Measurements from ENCODE around the gene SETX. TPM values are rescaled to one million over a fixed set of nuclear protein-coding genes. Genes with fewer than 3 reads are reported as not detected.

SETX gene
- total RNA-seq, 2 donors from 2014 or later, result 25.8 to 36.8 TPM

DNA sequence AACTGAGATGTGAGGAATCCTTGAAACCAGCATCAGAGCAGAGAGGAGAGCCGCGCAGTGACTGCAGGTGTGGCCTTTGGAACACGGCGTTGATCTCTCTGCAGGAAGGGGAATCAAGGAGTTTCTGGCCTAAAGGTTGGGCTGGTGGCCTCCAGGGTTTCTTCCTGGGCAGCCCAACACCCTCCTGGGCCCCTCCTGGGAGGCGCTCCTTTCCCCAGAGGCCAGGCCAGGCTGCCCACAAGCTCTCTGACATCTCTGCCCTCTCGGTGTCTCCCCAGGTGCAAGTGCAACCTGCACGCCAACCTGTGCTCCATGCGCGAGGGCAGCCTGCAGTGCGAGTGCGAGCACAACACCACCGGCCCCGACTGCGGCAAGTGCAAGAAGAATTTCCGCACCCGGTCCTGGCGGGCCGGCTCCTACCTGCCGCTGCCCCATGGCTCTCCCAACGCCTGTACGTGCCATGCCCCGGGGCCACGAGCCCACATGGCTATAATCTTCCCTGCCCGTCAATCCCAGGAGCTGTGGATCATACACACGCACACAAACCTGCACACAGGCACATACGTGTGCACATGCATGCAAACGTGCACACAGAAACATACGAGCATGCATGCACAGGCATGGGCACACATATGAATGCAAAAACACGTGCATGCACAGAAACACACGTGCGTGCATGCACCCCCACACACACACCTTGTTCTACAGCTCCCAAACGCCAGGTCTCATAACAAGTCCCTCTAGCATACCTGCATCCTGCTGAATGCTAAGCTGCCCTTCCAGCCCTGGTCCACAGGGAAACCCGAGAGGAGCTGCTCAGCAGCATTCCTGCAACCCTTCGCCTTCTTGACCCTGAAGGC is 128.0 kb downstream of the SETX start:
- DNase-seq, result no peak
- no peak overlapping the region for H3K27ac ChIP-seq
- no peaks in the 10 kb centered on the region for H3K36me3 ChIP-seq
- no peak overlapping the region for H3K4me3 ChIP-seq
- TF ChIP-seq, protein P1, sequence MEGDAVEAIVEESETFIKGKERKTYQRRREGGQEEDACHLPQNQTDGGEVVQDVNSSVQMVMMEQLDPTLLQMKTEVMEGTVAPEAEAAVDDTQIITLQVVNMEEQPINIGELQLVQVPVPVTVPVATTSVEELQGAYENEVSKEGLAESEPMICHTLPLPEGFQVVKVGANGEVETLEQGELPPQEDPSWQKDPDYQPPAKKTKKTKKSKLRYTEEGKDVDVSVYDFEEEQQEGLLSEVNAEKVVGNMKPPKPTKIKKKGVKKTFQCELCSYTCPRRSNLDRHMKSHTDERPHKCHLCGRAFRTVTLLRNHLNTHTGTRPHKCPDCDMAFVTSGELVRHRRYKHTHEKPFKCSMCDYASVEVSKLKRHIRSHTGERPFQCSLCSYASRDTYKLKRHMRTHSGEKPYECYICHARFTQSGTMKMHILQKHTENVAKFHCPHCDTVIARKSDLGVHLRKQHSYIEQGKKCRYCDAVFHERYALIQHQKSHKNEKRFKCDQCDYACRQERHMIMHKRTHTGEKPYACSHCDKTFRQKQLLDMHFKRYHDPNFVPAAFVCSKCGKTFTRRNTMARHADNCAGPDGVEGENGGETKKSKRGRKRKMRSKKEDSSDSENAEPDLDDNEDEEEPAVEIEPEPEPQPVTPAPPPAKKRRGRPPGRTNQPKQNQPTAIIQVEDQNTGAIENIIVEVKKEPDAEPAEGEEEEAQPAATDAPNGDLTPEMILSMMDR (IDR thresholded peaks at IDR 0.05), result no peak
- no peaks in the 10 kb centered on the region for H3K4me1 ChIP-seq
- intact Hi-C loops (cut with DNase I), result no loop called here
- H3K27me3 ChIP-seq, result peaks cover 3% of the 10 kb centered on the region
- H3K9me3 ChIP-seq, result no peaks in the 10 kb centered on the region
- no peak overlapping the region for H3K9ac ChIP-seq (ENCODE audit: low read depth in 2 of 2, low read length in 2 of 2)

DNA sequence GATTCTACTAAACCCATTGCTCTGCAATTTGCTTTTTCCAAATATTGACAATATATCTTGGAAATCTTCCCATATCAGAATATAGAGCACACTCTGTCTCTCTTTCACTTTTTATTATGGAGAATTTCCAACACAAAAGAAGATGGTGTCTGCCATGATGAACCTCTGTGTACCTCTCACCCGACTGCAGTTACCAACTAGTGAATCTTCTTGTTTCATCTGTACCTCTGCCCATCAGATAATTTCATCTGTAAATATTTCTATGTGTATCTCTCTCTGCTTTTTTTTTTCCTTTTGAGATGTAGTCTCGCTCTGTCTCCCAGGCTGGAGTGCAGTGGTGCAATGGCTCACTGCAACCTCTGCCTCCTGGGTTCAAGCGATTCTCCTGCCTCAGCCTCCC is 130.1 kb downstream of the SETX start:
- DNase-seq, result no peak
- Histone ChIP-seq H3K4me3 (no peak overlapping the region), H3K9me3 (no peaks in the 10 kb centered on the region), H3K9ac (ENCODE audit: low read depth in 2 of 2, low read length in 2 of 2) (no peak overlapping the region), H3K36me3 (no peaks in the 10 kb centered on the region), H3K27ac (no peak overlapping the region), H3K4me1 (no peaks in the 10 kb centered on the region), H3K27me3 (peaks cover 3% of the 10 kb centered on the region)
- intact Hi-C loops (cut with DNase I), result no loop called here
- TF ChIP-seq, protein P1 (IDR thresholded peaks at IDR 0.05), result no peak

DNA sequence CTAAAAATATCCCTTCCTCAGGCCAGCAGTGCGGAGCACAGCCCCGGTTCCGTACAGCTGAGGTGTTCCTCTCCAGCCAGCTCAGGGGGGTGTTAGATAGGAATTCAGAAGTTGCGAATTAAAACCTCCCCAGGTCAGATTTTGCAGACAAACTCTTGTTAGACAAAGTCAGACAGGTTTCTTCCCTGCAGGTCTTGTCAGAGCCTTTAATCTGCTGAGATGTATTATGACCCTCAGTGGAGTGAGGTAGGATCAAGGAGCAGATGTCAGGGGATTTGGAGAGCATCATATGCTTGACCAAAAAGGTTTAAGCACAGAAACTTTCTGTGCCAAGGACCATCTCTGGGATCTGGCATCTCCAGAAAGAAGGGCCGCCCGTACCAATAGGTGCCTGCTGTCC is 132.8 kb downstream of the SETX start:
- Histone ChIP-seq H3K36me3 (no peaks in the 10 kb centered on the region), H3K27ac (no peak overlapping the region), H3K4me1 (no peaks in the 10 kb centered on the region), H3K27me3 (peaks cover 3% of the 10 kb centered on the region), H3K4me3 (no peak overlapping the region), H3K9me3 (no peaks in the 10 kb centered on the region), H3K9ac (ENCODE audit: low read depth in 2 of 2, low read length in 2 of 2) (no peak overlapping the region)
- TF ChIP-seq, protein P1 (IDR thresholded peaks at IDR 0.05), result no peak
- intact Hi-C loops (cut with DNase I), result no loop called here
- no peak for DNase-seq

DNA sequence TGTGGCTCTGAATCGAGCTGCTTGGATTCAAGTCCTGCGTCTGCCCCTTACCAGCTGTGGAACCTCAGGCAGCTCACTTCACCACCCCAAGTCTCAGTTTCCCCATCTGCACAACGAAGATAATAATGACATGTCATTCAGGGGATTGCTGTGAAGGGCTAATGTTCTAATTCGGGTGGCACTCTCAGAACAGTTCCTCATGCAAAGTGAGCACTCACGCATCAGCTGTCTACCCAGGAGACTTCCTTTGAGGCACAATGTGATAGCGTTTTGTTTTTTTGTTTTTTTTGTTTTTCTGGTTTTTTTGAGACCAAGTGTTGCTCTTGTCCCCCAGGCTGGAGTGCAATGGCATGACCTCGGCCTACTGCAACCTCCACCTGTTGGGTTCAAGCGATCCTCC is 136.6 kb downstream of the SETX start:
- no peak overlapping the region for H3K4me3 ChIP-seq
- no peak overlapping the region for H3K9ac ChIP-seq (ENCODE audit: low read depth in 2 of 2, low read length in 2 of 2)
- H3K36me3 ChIP-seq, result no peaks in the 10 kb centered on the region
- TF ChIP-seq, protein P1 (IDR thresholded peaks at IDR 0.05), result no peak
- H3K4me1 ChIP-seq, result no peaks in the 10 kb centered on the region
- no peaks in the 10 kb centered on the region for H3K9me3 ChIP-seq
- intact Hi-C loops (cut with DNase I), result no loop called here
- no peak for DNase-seq
- H3K27ac ChIP-seq, result no peak overlapping the region
- peaks cover 3% of the 10 kb centered on the region for H3K27me3 ChIP-seq

DNA sequence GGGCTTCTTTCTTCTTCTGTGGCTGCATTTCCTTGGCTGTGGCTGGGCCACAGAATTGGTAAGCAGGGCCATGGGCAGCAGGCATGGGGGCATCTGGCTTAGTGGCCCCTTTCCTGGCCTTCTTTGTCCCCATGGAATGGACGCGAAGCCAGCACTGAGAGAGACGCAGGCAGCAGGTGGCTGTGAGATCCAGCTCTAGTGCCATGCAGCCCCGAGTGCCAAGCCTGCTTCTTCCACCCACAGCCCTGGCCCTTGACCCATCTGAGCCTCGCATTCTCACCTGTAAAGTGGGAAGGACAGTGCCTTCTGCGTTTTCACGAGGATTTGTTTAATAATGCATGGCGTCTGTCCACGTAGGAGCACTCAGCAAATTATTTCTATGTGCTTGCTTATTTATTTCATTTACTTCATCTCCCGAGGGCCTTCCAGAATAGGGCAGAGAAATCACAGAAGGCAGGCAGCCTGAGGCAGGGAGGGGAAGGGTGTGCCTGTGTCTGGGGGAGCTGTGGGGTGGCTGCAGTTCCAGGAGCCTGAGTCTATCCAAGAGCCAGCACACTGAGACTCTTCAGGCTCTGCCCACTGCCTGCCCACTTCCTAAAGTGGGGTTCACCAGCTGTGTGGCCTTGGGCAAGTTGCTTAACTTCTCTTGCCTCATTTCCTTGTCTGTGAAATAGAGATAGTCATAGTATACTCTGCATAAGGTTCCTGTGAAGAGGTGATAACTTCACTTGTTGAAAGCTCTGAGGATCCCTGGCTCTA is 137.7 kb downstream of the SETX start:
- Histone ChIP-seq H3K27ac (no peak overlapping the region), H3K4me1 (no peaks in the 10 kb centered on the region), H3K36me3 (no peaks in the 10 kb centered on the region), H3K4me3 (no peak overlapping the region), H3K27me3 (no peaks in the 10 kb centered on the region), H3K9me3 (no peaks in the 10 kb centered on the region), H3K9ac (ENCODE audit: low read depth in 2 of 2, low read length in 2 of 2) (no peak overlapping the region)
- DNase-seq, result no peak
- TF ChIP-seq, protein P1 (IDR thresholded peaks at IDR 0.05), result no peak
- intact Hi-C loops (cut with DNase I), result no loop called here

Data from colonic mucosa (tissue), 4 donors.